ENCODE results near the gene CHAC1.
A peak's percentile ranks its signal among the peaks of the same experiment; 100 is the strongest.

CHAC1 gene

GRCh38 chr15:40937762-40938535 lies 15.3 kb upstream of the CHAC1 start:
- H3K4me3 ChIP-seq (ENCODE audit: insufficient read depth, low read depth, low read length): no peak overlapping the region
- H3K27me3 ChIP-seq (ENCODE audit: control insufficient read depth, insufficient read depth, low read length, poor library complexity, severe bottlenecking): peaks cover 46% of the 10 kb centered on the region
- WGBS, 2 experiments: 81 to 84% methylated on average over 19 of the region's 19 CpGs
- peaks cover 23% of the 10 kb centered on the region for H3K4me1 ChIP-seq (ENCODE audit: control insufficient read depth, insufficient read depth, low read length)
- H3K9me3 ChIP-seq (ENCODE audit: control insufficient read depth, low read length): no peaks in the 10 kb centered on the region
- no peaks in the 10 kb centered on the region for H3K36me3 ChIP-seq (ENCODE audit: control insufficient read depth, insufficient read depth, low read length)
- H3K27ac ChIP-seq (ENCODE audit: insufficient read depth, low read depth, low read length, poor library complexity, severe bottlenecking): no peak overlapping the region

- peaks cover 41% of the 10 kb centered on the region for H3K27me3 ChIP-seq (ENCODE audit: control insufficient read depth, insufficient read depth, low read length, poor library complexity, severe bottlenecking)
- peaks cover 23% of the 10 kb centered on the region for H3K4me1 ChIP-seq (ENCODE audit: control insufficient read depth, insufficient read depth, low read length)
- WGBS, 2 experiments: 92% methylated on average over 6 of the region's 6 CpGs
- no peaks in the 10 kb centered on the region for H3K9me3 ChIP-seq (ENCODE audit: control insufficient read depth, low read length)
- H3K27ac ChIP-seq (ENCODE audit: insufficient read depth, low read depth, low read length, poor library complexity, severe bottlenecking): no peak overlapping the region
- H3K4me3 ChIP-seq (ENCODE audit: insufficient read depth, low read depth, low read length): no peak overlapping the region
- H3K36me3 ChIP-seq (ENCODE audit: control insufficient read depth, insufficient read depth, low read length): no peaks in the 10 kb centered on the region
These were observed 14.8 kb upstream of the CHAC1 start for GRCh38 chr15:40938536-40938870.

- no peak overlapping the region for H3K27ac ChIP-seq (ENCODE audit: insufficient read depth, low read depth, low read length, poor library complexity, severe bottlenecking)
- WGBS, 2 experiments: 84 to 85% methylated on average over 15 of the region's 15 CpGs
- H3K36me3 ChIP-seq (ENCODE audit: control insufficient read depth, insufficient read depth, low read length): no peaks in the 10 kb centered on the region
- no peak overlapping the region for H3K4me3 ChIP-seq (ENCODE audit: insufficient read depth, low read depth, low read length)
- H3K4me1 ChIP-seq (ENCODE audit: control insufficient read depth, insufficient read depth, low read length): peaks cover 23% of the 10 kb centered on the region
- H3K9me3 ChIP-seq (ENCODE audit: control insufficient read depth, low read length): no peaks in the 10 kb centered on the region
- peaks cover 31% of the 10 kb centered on the region for H3K27me3 ChIP-seq (ENCODE audit: control insufficient read depth, insufficient read depth, low read length, poor library complexity, severe bottlenecking)
These were observed 12.9 kb upstream of the CHAC1 start for GRCh38 chr15:40940296-40940801.

- H3K4me3 ChIP-seq (ENCODE audit: insufficient read depth, low read depth, low read length): peak overlapping the region; percentile 29
- 23 to 29% methylated on average over 7 of the region's 7 CpGs for WGBS, 2 experiments
These were observed 12.2 kb upstream of the CHAC1 start for GRCh38 chr15:40941068-40941527.

GRCh38 chr15:40941528-40942336 lies 11.5 kb upstream of the CHAC1 start:
- Histone ChIP-seq H3K27ac (ENCODE audit: insufficient read depth, low read depth, low read length, poor library complexity, severe bottlenecking) (no peak overlapping the region), H3K4me1 (ENCODE audit: control insufficient read depth, insufficient read depth, low read length) (peaks cover 21% of the 10 kb centered on the region)
- WGBS, 2 experiments: 2% methylated on average over 92 of the region's 92 CpGs

More at GRCh38 chr15:40941068-40941527, 12.2 kb upstream of the CHAC1 start:
- H3K9me3 ChIP-seq (ENCODE audit: control insufficient read depth, low read length): no peaks in the 10 kb centered on the region
- peaks cover 28% of the 10 kb centered on the region for H3K27me3 ChIP-seq (ENCODE audit: control insufficient read depth, insufficient read depth, low read length, poor library complexity, severe bottlenecking)
- H3K4me1 ChIP-seq (ENCODE audit: control insufficient read depth, insufficient read depth, low read length): peaks cover 23% of the 10 kb centered on the region
- no peak overlapping the region for H3K27ac ChIP-seq (ENCODE audit: insufficient read depth, low read depth, low read length, poor library complexity, severe bottlenecking)
- no peaks in the 10 kb centered on the region for H3K36me3 ChIP-seq (ENCODE audit: control insufficient read depth, insufficient read depth, low read length)

GRCh38 chr15:40942337-40942854 lies 10.9 kb upstream of the CHAC1 start:
- H3K4me3 ChIP-seq (ENCODE audit: insufficient read depth, low read depth, low read length): peak overlapping the region; percentile 29
- H3K27me3 ChIP-seq (ENCODE audit: control insufficient read depth, insufficient read depth, low read length, poor library complexity, severe bottlenecking): peaks cover 28% of the 10 kb centered on the region
- no peaks in the 10 kb centered on the region for H3K9me3 ChIP-seq (ENCODE audit: control insufficient read depth, low read length)
- 60 to 62% methylated on average over 15 of the region's 15 CpGs for WGBS, 2 experiments
- H3K27ac ChIP-seq (ENCODE audit: insufficient read depth, low read depth, low read length, poor library complexity, severe bottlenecking): no peak overlapping the region
- no peaks in the 10 kb centered on the region for H3K36me3 ChIP-seq (ENCODE audit: control insufficient read depth, insufficient read depth, low read length)
- peaks cover 17% of the 10 kb centered on the region for H3K4me1 ChIP-seq (ENCODE audit: control insufficient read depth, insufficient read depth, low read length)

More at GRCh38 chr15:40941528-40942336, 11.5 kb upstream of the CHAC1 start:
- no peaks in the 10 kb centered on the region for H3K9me3 ChIP-seq (ENCODE audit: control insufficient read depth, low read length)
- peaks cover 28% of the 10 kb centered on the region for H3K27me3 ChIP-seq (ENCODE audit: control insufficient read depth, insufficient read depth, low read length, poor library complexity, severe bottlenecking)
- H3K36me3 ChIP-seq (ENCODE audit: control insufficient read depth, insufficient read depth, low read length): no peaks in the 10 kb centered on the region
- peak overlapping the region; percentile 29 for H3K4me3 ChIP-seq (ENCODE audit: insufficient read depth, low read depth, low read length)

GRCh38 chr15:40942878-40943277 lies 10.4 kb upstream of the CHAC1 start:
- Histone ChIP-seq H3K4me3 (ENCODE audit: insufficient read depth, low read depth, low read length) (no peak overlapping the region), H3K4me1 (ENCODE audit: control insufficient read depth, insufficient read depth, low read length) (peaks cover 17% of the 10 kb centered on the region), H3K27me3 (ENCODE audit: control insufficient read depth, insufficient read depth, low read length, poor library complexity, severe bottlenecking) (peaks cover 28% of the 10 kb centered on the region), H3K9me3 (ENCODE audit: control insufficient read depth, low read length) (no peaks in the 10 kb centered on the region), H3K36me3 (ENCODE audit: control insufficient read depth, insufficient read depth, low read length) (no peaks in the 10 kb centered on the region), H3K27ac (ENCODE audit: insufficient read depth, low read depth, low read length, poor library complexity, severe bottlenecking) (no peak overlapping the region)
- 96% methylated on average over 12 of the region's 12 CpGs for WGBS, 2 experiments

- Histone ChIP-seq H3K9me3 (ENCODE audit: control insufficient read depth, low read length) (no peaks in the 10 kb centered on the region), H3K27me3 (ENCODE audit: control insufficient read depth, insufficient read depth, low read length, poor library complexity, severe bottlenecking) (peaks cover 28% of the 10 kb centered on the region), H3K4me1 (ENCODE audit: control insufficient read depth, insufficient read depth, low read length) (peaks cover 17% of the 10 kb centered on the region), H3K27ac (ENCODE audit: insufficient read depth, low read depth, low read length, poor library complexity, severe bottlenecking) (no peak overlapping the region), H3K36me3 (ENCODE audit: control insufficient read depth, insufficient read depth, low read length) (no peaks in the 10 kb centered on the region), H3K4me3 (ENCODE audit: insufficient read depth, low read depth, low read length) (no peak overlapping the region)
- WGBS, 2 experiments: 91 to 93% methylated on average over 9 of the region's 9 CpGs
These were observed 9.4 kb upstream of the CHAC1 start for GRCh38 chr15:40943764-40944365.

- H3K27me3 ChIP-seq (ENCODE audit: control insufficient read depth, insufficient read depth, low read length, poor library complexity, severe bottlenecking): peaks cover 28% of the 10 kb centered on the region
- no peaks in the 10 kb centered on the region for H3K9me3 ChIP-seq (ENCODE audit: control insufficient read depth, low read length)
- H3K36me3 ChIP-seq (ENCODE audit: control insufficient read depth, insufficient read depth, low read length): no peaks in the 10 kb centered on the region
- no peak overlapping the region for H3K4me3 ChIP-seq (ENCODE audit: insufficient read depth, low read depth, low read length)
- WGBS, 2 experiments: 90 to 91% methylated on average over 10 of the region's 11 CpGs
- H3K27ac ChIP-seq (ENCODE audit: insufficient read depth, low read depth, low read length, poor library complexity, severe bottlenecking): no peak overlapping the region
- peaks cover 17% of the 10 kb centered on the region for H3K4me1 ChIP-seq (ENCODE audit: control insufficient read depth, insufficient read depth, low read length)
These were observed 8.6 kb upstream of the CHAC1 start for GRCh38 chr15:40944510-40945296.
